Muscle layer of duodenum (tissue), 2 donors: ENCODE data around the gene PIGQ.
"Not testable (repeated sequence)": the region's sequence is repeated elsewhere in the genome, so short reads cannot be mapped to it uniquely, and the experiment has no call there.

Experiments
- H3K27ac ChIP-seq: one replicate; pipeline ENCODE4 v1.7.0; 2013; ENCODE audit warnings: mild to moderate bottlenecking, low read length
- H3K27me3 ChIP-seq: one replicate; pipeline ENCODE4 v1.7.0; 2013; ENCODE audit warnings: low read depth, mild to moderate bottlenecking, control low read depth, low read length
- H3K36me3 ChIP-seq, 2 donors: one replicate each; pipeline ENCODE4 v1.7.0; 2013; ENCODE audit warnings: low read length in 2 of 2, control low read depth in 1 of 2, mild to moderate bottlenecking in 1 of 2; ENCODE audit not compliant: insufficient read depth in 2 of 2, control insufficient read depth in 1 of 2
- H3K4me1 ChIP-seq, 2 donors: one replicate each; pipeline ENCODE4 v1.7.0; 2013; ENCODE audit warnings: low read length in 2 of 2, mild to moderate bottlenecking in 2 of 2, control low read depth in 1 of 2, moderate library complexity in 1 of 2; ENCODE audit not compliant: insufficient read depth in 2 of 2, control insufficient read depth in 1 of 2
- H3K4me3 ChIP-seq, 2 donors: one replicate each; pipeline ENCODE4 v1.7.0; 2013; ENCODE audit warnings: low read length in 2 of 2, low read depth in 1 of 2, mild to moderate bottlenecking in 1 of 2
- H3K9me3 ChIP-seq, 2 donors: one replicate each; pipeline ENCODE4 v1.7.0; 2013; ENCODE audit warnings: low read length in 2 of 2, control low read depth in 1 of 2, mild to moderate bottlenecking in 1 of 2; ENCODE audit not compliant: control insufficient read depth in 1 of 2
- donor health status: healthy.

PIGQ gene

DNA sequence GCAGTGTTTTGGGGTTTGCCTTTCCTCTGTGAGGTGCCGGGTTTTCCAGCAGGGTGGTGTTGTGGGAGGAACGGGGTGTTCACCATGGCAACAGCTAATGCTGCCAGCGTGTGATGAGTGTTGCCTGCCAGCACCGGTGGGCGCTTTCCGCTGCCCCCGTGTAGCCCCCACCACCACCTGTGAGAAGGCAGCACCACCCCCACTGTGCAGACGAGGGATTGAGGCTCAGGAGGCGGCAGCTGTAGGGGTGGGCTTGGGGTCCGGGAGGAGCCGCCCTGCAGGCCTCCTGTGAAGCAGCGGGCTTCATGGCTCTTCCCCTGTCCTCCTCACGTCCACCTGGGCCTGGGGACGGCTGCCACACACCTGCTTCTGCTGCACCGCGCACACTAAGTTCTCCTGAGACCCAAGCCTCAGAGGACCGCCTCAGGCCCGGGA lies 25.3 kb downstream of the PIGQ start:
- Histone ChIP-seq H3K27ac (no peak overlapping the region), H3K36me3 (peaks cover 0 to 11% of the 10 kb centered on the region in 2 donors), H3K4me1 (peaks cover 15 to 17% of the 10 kb centered on the region in 2 donors), H3K9me3 (no peaks in the 10 kb centered on the region), H3K4me3 (no peak overlapping the region), H3K27me3 (no peaks in the 10 kb centered on the region)

DNA sequence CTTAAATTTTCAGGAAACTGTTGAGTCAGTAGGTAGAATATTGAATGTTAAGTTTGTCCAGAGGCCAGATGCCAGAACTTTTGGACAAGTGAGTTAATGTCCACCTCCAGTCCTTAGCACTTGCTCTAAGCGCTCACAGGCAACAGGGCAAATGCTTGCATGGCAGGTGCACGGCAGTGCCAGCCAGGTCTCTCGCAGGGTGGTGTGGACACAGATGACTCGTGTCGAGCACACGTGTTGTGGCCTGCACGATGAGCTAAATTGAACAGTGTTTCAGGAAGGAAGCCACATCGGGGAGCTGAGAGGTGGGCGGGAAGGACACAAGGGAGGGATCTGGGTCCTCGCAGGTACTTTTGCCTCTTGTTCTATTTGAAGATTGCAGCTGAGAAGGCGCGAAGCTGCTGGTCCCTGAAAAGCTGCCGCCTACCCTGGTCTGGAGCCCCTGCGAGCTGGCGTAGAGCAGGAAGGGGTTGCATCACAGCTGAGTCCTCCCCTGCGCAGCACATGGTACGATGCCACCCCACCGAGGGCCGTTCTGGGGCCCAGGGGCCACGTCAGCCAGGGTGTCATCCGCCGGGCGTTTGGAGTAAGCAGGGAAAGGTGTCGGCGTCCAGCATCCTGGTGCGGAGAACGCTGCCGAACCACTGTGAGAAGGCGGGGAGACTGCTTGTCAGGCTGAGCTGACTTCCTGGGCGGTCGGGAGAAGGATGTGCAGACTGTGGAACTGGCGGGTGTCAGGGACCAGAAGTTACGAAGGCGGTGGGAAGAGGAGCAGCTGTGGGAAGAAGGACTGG lies 26.4 kb downstream of the PIGQ start:
- no peaks in the 10 kb centered on the region for H3K9me3 ChIP-seq
- H3K27me3 ChIP-seq = no peaks in the 10 kb centered on the region
- peaks cover 9 to 10% of the 10 kb centered on the region in 2 donors for H3K4me1 ChIP-seq
- H3K4me3 ChIP-seq = no peak overlapping the region
- peaks cover 0 to 11% of the 10 kb centered on the region in 2 donors for H3K36me3 ChIP-seq
- no peak overlapping the region for H3K27ac ChIP-seq

DNA sequence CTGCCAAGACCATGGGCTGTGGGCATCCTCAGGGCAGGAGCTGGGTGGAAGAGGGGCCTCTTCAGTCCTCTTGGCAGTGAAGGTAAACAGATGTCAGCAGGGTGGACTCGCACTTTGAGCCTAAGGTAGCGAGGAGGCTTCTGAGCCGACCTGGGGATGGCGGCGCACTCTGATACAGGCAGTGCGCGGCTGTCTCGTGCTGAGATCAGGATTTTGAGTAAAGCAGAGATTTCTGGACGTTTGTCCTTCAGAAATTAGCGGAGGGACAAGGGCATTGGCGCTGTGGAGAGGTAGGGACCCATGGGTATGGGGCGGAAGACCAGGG lies 26.9 kb downstream of the PIGQ start:
- H3K9me3 ChIP-seq = no peaks in the 10 kb centered on the region
- no peak overlapping the region for H3K4me3 ChIP-seq
- H3K27ac ChIP-seq = no peak overlapping the region
- no peaks in the 10 kb centered on the region for H3K27me3 ChIP-seq
- H3K4me1 ChIP-seq = peaks cover 7 to 8% of the 10 kb centered on the region in 2 donors
- peaks cover 0 to 11% of the 10 kb centered on the region in 2 donors for H3K36me3 ChIP-seq

DNA sequence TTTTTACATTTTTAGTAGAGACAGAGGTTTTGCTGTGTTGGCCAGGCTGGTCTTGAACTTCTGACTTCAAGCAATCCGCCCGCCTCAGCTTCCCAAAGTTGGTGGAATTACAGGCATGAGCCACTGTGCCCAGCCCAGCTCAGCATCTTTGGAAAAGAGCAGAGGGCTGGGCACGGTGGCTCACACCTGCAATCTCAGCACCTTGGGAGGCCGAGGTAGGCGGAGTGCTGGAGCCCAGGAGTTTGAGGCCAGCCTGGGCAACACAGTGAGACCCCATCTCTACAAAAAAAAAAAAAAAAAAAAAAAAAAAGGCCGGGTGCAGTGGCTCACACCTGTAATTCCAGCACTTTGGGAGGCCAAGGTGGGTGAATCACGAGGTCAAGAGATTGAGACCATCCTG lies 27.9 kb downstream of the PIGQ start:
- H3K4me3 ChIP-seq, H3K27ac ChIP-seq, H3K4me1 ChIP-seq, H3K27me3 ChIP-seq, H3K9me3 ChIP-seq: not testable (repeated sequence)
- peaks cover 0 to 11% of the 10 kb centered on the region in 2 donors for H3K36me3 ChIP-seq

DNA sequence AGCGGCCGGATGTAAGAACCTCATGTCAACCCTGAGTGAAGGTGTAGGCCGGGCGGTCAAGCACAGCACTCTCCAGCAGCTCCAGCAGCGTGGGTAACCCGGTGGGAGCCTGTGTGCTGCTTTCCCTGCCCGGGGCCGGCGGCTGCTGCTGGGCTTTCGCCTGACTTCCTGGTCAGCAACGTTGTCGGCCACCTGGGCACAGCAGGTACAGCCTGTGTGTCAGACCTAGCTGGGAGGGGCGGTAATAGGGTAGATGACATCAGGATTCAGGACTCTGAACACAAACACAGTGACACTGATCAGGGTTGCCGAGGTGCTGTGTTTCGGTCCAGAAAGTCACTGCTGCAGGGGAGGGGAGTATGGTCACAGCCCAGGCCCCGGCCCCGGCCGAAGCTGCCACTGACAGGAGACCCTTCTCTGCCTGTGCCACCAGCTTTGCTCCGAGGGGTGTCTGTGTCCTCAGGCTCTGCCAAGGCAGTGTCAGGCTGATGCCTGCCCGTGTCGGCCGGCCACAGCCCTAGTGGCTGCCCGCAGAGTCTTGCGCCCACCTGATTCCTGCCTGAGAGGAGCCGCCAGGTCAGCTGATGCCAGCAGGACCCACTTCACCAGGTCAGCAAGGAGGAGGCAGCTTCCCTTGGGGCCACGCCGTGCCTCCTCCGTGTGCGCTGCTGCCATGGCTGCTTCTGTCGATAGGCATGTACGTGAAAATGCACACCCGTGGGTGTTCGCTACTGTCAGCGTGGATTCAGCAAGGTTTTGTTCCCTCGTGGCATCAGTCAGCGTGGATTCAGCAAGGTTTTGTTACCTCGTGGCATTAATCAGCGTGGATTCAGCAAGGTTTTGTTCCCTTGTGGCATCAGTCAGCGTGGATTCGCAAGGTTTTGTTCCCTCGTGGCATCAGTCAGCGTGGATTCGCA lies 29.3 kb downstream of the PIGQ start:
- no peak overlapping the region for H3K27ac ChIP-seq

DNA sequence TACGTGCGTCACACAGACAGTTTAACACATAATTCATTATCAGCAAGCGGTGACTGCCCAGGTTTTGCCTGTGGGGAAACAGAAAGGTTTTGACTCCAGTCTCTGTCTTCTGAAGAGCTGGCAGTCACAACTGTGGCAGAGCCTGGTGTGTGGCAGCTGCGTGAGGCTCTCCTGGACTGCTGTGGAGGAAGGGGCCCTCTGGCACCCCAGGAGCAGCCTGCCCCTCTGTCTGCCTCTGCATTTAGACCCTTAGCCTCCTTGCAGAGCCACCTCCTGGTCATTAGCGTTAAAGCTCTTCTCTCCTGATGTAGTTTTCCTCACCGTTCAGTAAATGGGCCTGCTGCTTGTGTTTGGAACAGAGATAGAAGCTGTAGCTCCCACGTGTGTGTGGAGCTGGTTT lies 31.0 kb downstream of the PIGQ start:
- Histone ChIP-seq H3K27me3 (no peaks in the 10 kb centered on the region), H3K36me3 (peaks cover 0 to 11% of the 10 kb centered on the region in 2 donors), H3K4me3 (no peak overlapping the region), H3K4me1 (no peaks in the 10 kb centered on the region), H3K9me3 (peaks cover 0 to 6% of the 10 kb centered on the region in 2 donors), H3K27ac (no peak overlapping the region)

More for the DNA sequence above, 29.3 kb downstream of the PIGQ start:
- H3K4me3 ChIP-seq = no peak overlapping the region
- no peaks in the 10 kb centered on the region for H3K4me1 ChIP-seq
- H3K36me3 ChIP-seq = peaks cover 0 to 11% of the 10 kb centered on the region in 2 donors
- no peaks in the 10 kb centered on the region for H3K9me3 ChIP-seq
- no peaks in the 10 kb centered on the region for H3K27me3 ChIP-seq

DNA sequence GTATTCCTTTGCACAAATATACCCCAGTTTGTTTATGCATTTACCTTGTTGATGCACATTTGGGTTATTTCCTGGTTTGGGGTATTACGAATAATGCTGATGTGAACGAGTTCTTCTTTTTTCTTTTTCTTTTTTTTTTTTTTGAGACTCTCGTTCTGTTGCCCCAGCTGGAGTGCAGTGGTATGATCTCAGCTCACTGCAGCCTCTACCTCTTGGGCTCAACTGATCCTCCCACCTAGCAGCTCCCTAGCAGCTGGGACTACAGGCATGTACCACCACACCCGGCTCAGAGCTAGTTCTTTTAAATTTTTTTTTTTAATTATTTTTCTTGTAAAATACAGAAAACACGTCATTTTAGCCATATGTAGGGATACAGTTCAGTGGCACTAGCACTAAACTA lies 34.2 kb downstream of the PIGQ start:
- Histone ChIP-seq H3K27me3 (no peaks in the 10 kb centered on the region), H3K9me3 (peaks cover 0 to 6% of the 10 kb centered on the region in 2 donors), H3K27ac (no peak overlapping the region), H3K4me1 (no peaks in the 10 kb centered on the region), H3K4me3 (no peak overlapping the region), H3K36me3 (peaks cover 0 to 13% of the 10 kb centered on the region in 2 donors)

DNA sequence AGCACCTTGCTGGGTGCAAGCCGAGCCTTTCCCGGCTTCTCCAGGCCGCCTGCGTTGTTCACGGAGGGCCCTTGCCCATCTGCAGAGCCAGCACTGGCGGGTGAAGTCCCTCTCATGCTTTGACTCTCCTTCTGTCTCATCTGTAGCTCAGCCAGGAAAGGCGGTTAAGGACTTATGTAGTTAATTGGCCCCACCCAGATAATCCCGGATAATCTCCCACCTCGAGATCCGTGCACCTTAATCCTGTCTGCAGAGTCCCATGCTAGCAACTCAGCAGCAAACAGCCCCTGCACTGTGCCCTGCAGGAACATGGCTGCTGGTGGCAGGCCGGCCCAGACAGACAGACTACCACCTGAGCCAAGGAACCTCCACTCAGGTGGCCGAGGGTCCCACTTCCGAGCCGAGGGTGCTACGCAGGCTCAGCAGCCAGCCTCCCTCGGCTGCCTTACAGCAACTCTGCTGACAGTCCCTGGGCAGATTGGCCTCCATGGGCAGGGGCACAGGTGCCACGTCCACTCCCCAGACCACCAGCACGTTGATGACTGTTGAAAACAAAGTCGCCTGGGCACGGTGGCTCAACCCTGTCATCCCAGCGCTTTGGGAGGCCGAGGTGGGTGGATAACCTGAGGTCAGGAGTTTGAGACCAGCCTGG lies 37.0 kb downstream of the PIGQ start:
- Histone ChIP-seq H3K4me1 (peaks cover 0 to 10% of the 10 kb centered on the region in 2 donors), H3K27me3 (no peaks in the 10 kb centered on the region), H3K4me3 (no peak overlapping the region), H3K27ac (no peak overlapping the region), H3K36me3 (peaks cover 0 to 4% of the 10 kb centered on the region in 2 donors), H3K9me3 (peaks cover 0 to 6% of the 10 kb centered on the region in 2 donors)

DNA sequence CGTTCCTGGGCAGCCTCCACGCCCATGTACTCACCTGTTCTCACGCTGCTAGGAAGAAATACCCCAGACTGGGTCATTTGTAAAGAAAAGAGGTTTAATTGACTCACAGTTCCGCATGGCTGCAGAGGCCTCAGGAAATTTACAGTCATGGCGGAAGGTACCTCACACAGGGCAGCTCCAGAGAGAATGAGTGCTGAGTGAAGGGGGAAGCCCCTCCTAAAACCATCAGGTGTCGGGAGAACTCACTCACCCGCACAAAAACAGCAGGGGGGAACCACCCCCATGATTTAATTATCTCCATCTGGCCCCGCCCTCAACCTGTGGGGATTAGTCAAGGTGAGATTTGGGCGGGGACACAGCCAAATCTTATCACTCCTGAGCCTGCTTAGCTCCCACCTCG lies 38.3 kb downstream of the PIGQ start:
- H3K27ac ChIP-seq = no peak overlapping the region
- H3K9me3 ChIP-seq = peaks cover 0 to 6% of the 10 kb centered on the region in 2 donors

DNA sequence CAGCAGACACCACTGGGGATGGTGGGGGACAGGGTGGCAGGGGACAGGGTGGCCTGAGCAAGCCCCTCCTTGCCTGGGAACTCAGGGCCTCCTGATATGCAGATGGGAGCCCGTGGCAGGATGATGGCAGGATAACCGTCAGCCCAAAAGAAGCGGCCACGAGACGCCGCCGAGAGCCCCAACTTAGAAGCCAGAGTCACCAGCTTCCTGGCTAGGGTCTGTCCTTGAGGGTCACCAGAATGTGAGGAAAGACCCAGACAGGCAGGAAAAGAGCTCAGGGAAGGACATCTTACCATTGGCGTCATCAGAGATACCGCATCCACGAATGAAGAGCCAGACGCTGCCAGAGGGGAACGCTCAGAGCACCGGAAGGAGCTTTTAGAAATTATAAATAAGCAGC lies 39.5 kb downstream of the PIGQ start:
- Histone ChIP-seq H3K4me3 (no peak overlapping the region), H3K27ac (no peak overlapping the region)

More for the DNA sequence above, 38.3 kb downstream of the PIGQ start:
- no peak overlapping the region for H3K4me3 ChIP-seq
- H3K27me3 ChIP-seq = no peaks in the 10 kb centered on the region
- H3K36me3 ChIP-seq = peaks cover 0 to 4% of the 10 kb centered on the region in 2 donors
- peaks cover 0 to 10% of the 10 kb centered on the region in 2 donors for H3K4me1 ChIP-seq

DNA sequence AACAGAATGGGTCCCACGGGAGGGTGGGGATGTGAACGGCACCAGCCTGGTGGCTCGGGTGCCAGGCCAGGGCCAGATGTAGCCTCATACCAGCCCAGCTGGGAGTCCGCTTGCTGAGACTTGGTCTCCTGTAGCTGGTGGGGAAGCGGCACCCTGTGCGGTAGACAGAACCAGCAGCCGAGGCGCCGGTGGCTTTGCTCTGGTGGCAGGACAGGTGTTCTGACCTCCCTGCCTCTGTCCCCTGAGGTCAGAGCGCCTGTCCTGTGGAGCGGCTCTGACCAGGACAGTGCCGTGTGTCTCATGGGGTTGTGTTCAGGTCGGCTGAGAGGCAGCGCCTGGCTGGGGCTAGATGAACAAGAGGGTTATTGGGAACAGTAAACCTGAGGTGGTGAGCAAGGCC lies 40.2 kb downstream of the PIGQ start:
- peaks cover 0 to 10% of the 10 kb centered on the region in 2 donors for H3K4me1 ChIP-seq
- peaks cover 0 to 4% of the 10 kb centered on the region in 2 donors for H3K36me3 ChIP-seq
- H3K4me3 ChIP-seq = no peak overlapping the region
- no peak overlapping the region for H3K27ac ChIP-seq
- no peaks in the 10 kb centered on the region for H3K27me3 ChIP-seq
- H3K9me3 ChIP-seq = peaks cover 0 to 5% of the 10 kb centered on the region in 2 donors

More for the DNA sequence above, 39.5 kb downstream of the PIGQ start:
- Histone ChIP-seq H3K36me3 (peaks cover 0 to 4% of the 10 kb centered on the region in 2 donors), H3K27me3 (no peaks in the 10 kb centered on the region), H3K4me1 (peaks cover 0 to 10% of the 10 kb centered on the region in 2 donors), H3K9me3 (peaks cover 0 to 6% of the 10 kb centered on the region in 2 donors)
